GM18873 (cell line): ENCODE results near the gene PAK2.
"Not testable (repeated sequence)": the region's sequence is repeated elsewhere in the genome, so short reads cannot be mapped to it uniquely, and the experiment has no call there.

Experiments
- ATAC-seq: cut with Tn5 transposase; IDR thresholded peaks from one replicate; pipeline ENCODE4 v1.9.1; 2021; ENCODE audit warnings: mild to moderate bottlenecking, moderate library complexity, moderate number of reproducible peaks; ENCODE audit not compliant: unreplicated experiment, low FRiP score

Gene PAK2

DNA sequence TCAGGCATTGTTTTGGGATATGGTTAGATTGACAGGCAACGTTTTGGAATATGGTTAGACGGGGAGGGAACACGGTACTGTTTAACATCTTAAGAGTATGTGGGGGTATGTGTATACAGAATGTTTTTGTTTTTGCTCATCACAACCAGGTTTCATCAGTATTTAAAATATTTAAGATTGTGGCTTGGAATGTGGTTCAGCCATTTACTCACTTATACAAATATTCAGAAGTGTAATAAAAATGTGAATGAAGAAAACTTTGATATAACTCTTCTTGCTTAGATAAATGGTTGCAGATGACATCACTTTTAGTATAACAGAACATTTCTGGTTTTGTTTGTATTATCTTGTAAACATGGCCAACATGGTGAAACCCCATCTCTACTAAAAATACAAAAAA is 3.9 kb upstream of the PAK2 start:
- no peak for ATAC-seq

DNA sequence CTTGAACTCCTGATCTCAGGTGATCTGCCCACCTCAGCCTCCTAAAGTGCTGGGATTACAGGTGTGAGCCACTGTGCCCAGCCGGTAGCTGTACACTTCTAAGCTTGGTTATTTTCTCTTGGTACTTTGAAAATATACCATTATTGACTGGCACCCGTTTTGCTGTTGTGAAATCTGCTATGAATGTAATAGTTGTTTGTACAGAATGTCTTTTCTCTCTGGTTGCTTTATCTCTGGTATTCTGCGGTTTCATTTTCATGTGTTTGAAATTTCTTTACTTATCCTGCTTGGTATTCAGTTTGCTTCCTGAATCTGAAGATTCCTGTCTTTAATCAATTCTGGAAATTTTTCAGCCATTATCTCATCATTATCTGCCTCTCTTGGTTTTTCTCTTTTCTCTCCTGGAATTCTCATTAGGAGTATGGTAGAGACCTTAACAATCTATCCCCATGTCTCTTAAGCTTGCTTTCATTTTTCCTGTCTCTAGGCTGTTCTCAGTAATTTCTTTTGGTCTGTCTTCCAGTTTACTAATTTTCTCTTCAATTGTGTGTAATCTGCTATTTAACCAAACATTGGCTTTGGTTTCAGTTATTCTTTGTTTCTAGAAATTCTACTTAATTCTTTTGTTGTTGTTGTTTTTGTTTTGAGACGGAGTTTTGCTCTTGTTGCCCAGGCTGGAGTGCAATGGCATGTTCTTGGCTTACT is 2.8 kb upstream of the PAK2 start:
- no peak for ATAC-seq

GRCh38 chr3:196737655-196738054 is 2.0 kb upstream of the PAK2 start:
- no peak for ATAC-seq

- no peak for ATAC-seq
These were observed 1.0 kb downstream of the PAK2 start for GRCh38 chr3:196740481-196741248.

GRCh38 chr3:196741249-196741889 is 1.7 kb downstream of the PAK2 start:
- ATAC-seq = no peak

- not testable (repeated sequence) for ATAC-seq
These were observed 3.9 kb downstream of the PAK2 start for GRCh38 chr3:196743569-196743968.

GRCh38 chr3:196749125-196749524 is 9.5 kb downstream of the PAK2 start:
- ATAC-seq = no peak

GRCh38 chr3:196753201-196753600 is 13.5 kb downstream of the PAK2 start:
- no peak for ATAC-seq

- no peak for ATAC-seq
These were observed 14.7 kb downstream of the PAK2 start for GRCh38 chr3:196754091-196754981.

GRCh38 chr3:196756732-196757131 is 17.1 kb downstream of the PAK2 start:
- no peak for ATAC-seq

DNA sequence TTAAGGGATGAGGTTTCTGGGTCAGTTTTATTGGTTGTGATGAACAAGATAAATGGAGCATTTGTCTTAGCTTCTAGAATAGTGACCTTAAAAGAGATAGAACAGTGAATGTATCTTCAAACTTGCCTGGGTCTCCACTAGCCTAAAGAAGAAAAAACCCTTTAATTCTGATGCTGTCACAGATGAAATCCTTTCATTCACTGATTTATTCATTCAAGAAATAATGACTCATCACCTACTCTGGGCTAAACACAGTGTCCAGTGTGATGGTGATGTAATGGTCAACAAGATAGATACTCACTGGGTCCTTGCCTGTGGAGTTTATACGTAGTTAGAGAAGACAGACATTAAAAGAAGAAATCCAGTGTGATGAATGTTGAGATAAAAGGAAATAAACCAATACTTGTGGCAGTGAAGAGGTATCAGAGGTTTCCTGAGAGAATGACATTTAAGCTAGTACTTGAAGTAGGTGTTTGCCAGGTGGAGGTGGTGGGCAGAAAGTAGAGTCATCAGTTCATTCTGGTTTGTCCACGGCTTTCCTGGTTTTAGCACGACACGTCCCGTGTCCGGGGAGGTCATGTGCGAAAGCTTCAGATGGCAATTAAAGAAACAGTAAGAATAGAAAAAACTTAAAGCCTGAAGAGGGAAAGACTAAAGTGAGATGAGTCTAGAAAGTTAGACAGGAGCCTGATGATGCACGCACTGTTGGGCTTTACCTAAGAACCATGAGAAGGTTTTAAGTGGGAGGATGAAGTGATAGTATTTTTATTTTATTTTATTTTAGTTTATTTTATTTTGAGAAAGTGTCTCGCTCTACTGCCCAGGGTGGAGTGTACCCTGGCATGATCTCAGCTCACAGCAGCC is 18.5 kb downstream of the PAK2 start:
- no peak for ATAC-seq

GRCh38 chr3:196763179-196763578 is 23.5 kb downstream of the PAK2 start:
- no peak for ATAC-seq

DNA sequence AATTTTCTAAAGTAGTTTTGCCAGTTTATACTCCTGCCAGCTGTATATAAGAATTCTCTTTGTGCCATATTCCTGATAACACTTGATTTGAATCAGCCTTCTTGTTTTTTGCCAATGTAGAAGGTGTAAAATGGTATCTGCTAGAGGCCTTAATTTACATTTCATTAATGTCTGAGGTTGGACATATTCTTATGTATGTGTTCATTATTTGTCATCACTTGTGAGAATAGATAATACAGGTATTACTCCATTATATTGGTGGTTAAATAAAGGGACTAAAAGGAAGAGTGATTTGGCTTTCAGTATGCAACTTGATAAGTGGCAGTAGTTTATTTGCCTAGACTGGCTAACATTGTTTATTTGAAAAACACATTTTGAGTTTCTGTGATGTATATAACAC is 25.8 kb downstream of the PAK2 start:
- no peak for ATAC-seq

GRCh38 chr3:196771067-196771466 is 31.4 kb downstream of the PAK2 start:
- ATAC-seq = no peak

GRCh38 chr3:196772102-196772501 is 32.4 kb downstream of the PAK2 start:
- no peak for ATAC-seq

GRCh38 chr3:196772897-196773296 is 33.2 kb downstream of the PAK2 start:
- ATAC-seq = no peak

DNA sequence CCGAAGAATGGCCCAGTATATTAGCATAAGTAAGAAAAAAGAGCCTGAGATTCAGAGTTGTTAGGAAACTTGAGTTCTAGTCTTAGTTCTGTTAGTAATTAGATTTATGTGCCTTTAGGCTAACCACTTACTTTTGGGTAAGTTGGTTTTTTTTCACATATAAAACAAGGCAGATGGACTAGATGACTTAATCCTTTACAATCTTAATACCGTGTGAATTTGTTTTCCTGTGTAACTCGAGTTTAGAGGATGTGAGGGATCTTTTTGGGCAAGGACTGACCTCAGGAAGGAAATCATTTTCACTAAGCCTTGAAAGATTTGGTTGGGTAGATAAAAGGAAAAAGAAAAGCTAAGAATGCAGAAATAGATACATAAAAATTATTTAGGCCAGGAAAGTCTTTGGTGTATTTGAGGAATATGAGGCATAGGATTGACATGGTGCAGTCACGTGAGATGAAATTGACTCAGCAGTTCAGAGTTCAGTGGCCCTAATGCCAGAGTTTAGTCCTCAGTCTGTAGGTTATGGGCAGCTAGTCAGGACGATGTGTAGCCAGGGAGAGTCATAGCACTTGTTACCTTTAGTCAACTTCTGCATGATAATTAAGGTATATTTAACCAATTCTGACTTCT is 34.6 kb downstream of the PAK2 start:
- no peak for ATAC-seq

- ATAC-seq = no peak
These were observed 35.3 kb downstream of the PAK2 start for GRCh38 chr3:196774848-196775422.

DNA sequence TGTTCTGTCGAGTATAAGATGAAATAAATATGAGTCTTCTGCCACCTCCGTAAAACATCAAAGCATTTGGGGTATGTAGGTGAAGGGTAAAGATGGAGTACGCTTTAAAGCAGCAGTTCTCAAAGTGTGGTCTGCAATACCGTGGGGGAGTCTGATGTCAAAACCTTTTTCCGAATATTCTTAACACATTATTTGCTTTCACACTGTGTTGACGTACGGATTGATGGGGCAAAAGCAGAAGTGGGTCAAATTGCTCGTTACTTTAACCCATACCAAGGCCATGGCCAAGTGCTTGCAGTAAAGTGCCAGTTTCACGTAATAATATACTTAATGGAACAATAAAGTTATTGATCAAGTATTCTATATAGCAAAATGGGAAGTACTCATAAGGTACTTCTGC is 36.3 kb downstream of the PAK2 start:
- no peak for ATAC-seq
